H1 (cell line): ENCODE measurements around the gene PTPRT. TPM values are rescaled to one million over a fixed set of nuclear protein-coding genes. Genes with fewer than 3 reads are reported as not detected.

Experiments
- CTCF ChIA-PET: fragments of 300-600 bp; sonication (Branson Sonifier 250); formaldehyde crosslinking; loops from one replicate; lab custom pipeline; 2021; ENCODE audit not compliant: partially characterized antibody; lab: Charles Lee
- POLR2A ChIA-PET: fragments of 300-600 bp; sonication (Branson Sonifier 250); formaldehyde crosslinking; loops from one replicate; lab custom pipeline; 2021; ENCODE audit warnings: inconsistent platforms; ENCODE audit not compliant: partially characterized antibody; lab: Charles Lee
- DNase-seq, 2 experiments: peaks; one replicate each; pipeline versions ENCODE4 v3.0.0 to v3.0.0-alpha.2; 2010 to 2022; ENCODE audit warnings: low spot score in 2 of 2, low read depth in 1 of 2, mixed read lengths in 1 of 2
- FAIRE-seq: peaks from 2 replicates; lab custom pipeline; 2011; peaks lifted over from hg19 to GRCh38; lab: Jason Lieb, UNC
- H2AFZ ChIP-seq: 2 replicates; pipeline ENCODE4 v1.8.1; 2012; ENCODE audit warnings: low read length, inconsistent platforms
- H2AK5ac ChIP-seq: 2 replicates; pipeline ENCODE4 v1.6.1; 2013; ENCODE audit warnings: low read depth, low read length
- H2BK120ac ChIP-seq: replicated peaks from 2 replicates; pipeline ENCODE3; 2013; ENCODE audit warnings: low read depth, low read length, inconsistent platforms
- H2BK12ac ChIP-seq: 2 replicates; pipeline ENCODE4 v1.6.1; 2013; ENCODE audit warnings: low read depth, low read length
- H2BK15ac ChIP-seq: 2 replicates; pipeline ENCODE4 v1.6.1; 2013; ENCODE audit warnings: low read length
- H2BK20ac ChIP-seq: 2 replicates; pipeline ENCODE4 v1.6.1; 2013; ENCODE audit warnings: low read length
- H2BK5ac ChIP-seq: 2 replicates; pipeline ENCODE4 v1.6.1; 2013; ENCODE audit warnings: low read depth, low read length
- H3K14ac ChIP-seq: 2 replicates; pipeline ENCODE4 v1.6.1; 2013; ENCODE audit warnings: inconsistent platforms; ENCODE audit not compliant: insufficient read length
- H3K18ac ChIP-seq: 2 replicates; pipeline ENCODE4 v1.6.1; 2013; ENCODE audit warnings: low read length; ENCODE audit errors: extremely low read depth
- H3K23ac ChIP-seq: 2 replicates; pipeline ENCODE4 v1.6.1; 2013; ENCODE audit warnings: inconsistent platforms; ENCODE audit not compliant: insufficient read length
- H3K23me2 ChIP-seq: 2 replicates; pipeline ENCODE4 v1.6.1; 2013; ENCODE audit warnings: low read depth, low read length
- H3K27ac ChIP-seq: 2 replicates; pipeline ENCODE4 v1.6.1; 2011; ENCODE audit warnings: low read depth, low read length, inconsistent platforms
- H3K27me3 ChIP-seq, 4 experiments: replicated peaks in 1 of 4; 1 replicate in 1 of 4; 2 replicates in 3 of 4; pipeline versions ENCODE4 v1.6.1 to v1.8.1; 2011 to 2013; ENCODE audit warnings: low read length in 3 of 4, mild to moderate bottlenecking in 3 of 4, inconsistent platforms in 2 of 4, mixed read lengths in 2 of 4, moderate library complexity in 1 of 4; ENCODE audit not compliant: control insufficient read depth in 3 of 4, insufficient read depth in 3 of 4; ENCODE audit errors: extremely low read depth in 1 of 4
- H3K36me3 ChIP-seq, 4 experiments: 2 replicates each; pipeline versions ENCODE4 v1.6.1 to v1.8.1; 2011 to 2013; ENCODE audit warnings: mild to moderate bottlenecking in 4 of 4, low read length in 3 of 4, moderate library complexity in 2 of 4, control low read depth in 1 of 4, inconsistent platforms in 1 of 4; ENCODE audit not compliant: insufficient read depth in 4 of 4, control insufficient read depth in 2 of 4
- H3K4ac ChIP-seq: replicated peaks from 2 replicates; pipeline ENCODE3; 2013; ENCODE audit warnings: low read length, low read depth, mixed read lengths, inconsistent platforms; ENCODE audit not compliant: insufficient read length
- H3K4me1 ChIP-seq, 4 experiments: replicated peaks in 1 of 4; 1 replicate in 1 of 4; 2 replicates in 3 of 4; pipeline versions ENCODE4 v1.6.1 to v1.8.1; 2011 to 2013; ENCODE audit warnings: low read length in 3 of 4, inconsistent platforms in 2 of 4, mixed read lengths in 1 of 4; ENCODE audit not compliant: insufficient read depth in 4 of 4, control insufficient read depth in 3 of 4
- H3K4me2 ChIP-seq, 2 experiments: 2 replicates each; pipeline versions ENCODE4 v1.6.1 to v1.8.1; 2011 to 2013; ENCODE audit warnings: low read depth in 2 of 2, low read length in 2 of 2, control low read depth in 1 of 2, inconsistent platforms in 1 of 2, mild to moderate bottlenecking in 1 of 2; ENCODE audit not compliant: insufficient read depth in 1 of 2
- H3K4me3 ChIP-seq, 4 experiments: fragments of 200-600, 300-600 bp in 1 of 4; sonication (generic), shearing (Covaris generic), sonication (Bioruptor Twin) in 1 of 4; 2 replicates each; pipeline versions ENCODE4 v1.5.1 to v1.8.1; 2011 to 2016; ENCODE audit warnings: low read length in 4 of 4, low read depth in 3 of 4, control low read depth in 2 of 4, inconsistent platforms in 2 of 4, mild to moderate bottlenecking in 2 of 4, mixed read lengths in 1 of 4, moderate library complexity in 1 of 4; ENCODE audit not compliant: insufficient read depth in 2 of 4; ENCODE audit errors: extremely low read depth in 1 of 4
- H3K56ac ChIP-seq: replicated peaks from 2 replicates; pipeline ENCODE3; 2013; ENCODE audit warnings: low read depth, mild to moderate bottlenecking, mixed read lengths, low read length, inconsistent platforms; ENCODE audit not compliant: insufficient read length
- H3K79me1 ChIP-seq: 2 replicates; pipeline ENCODE4 v1.6.1; 2013; ENCODE audit warnings: low read depth, low read length, control low read depth
- H3K79me2 ChIP-seq, 2 experiments: 2 replicates each; pipeline versions ENCODE4 v1.6.1 to v1.8.1; 2012 to 2013; ENCODE audit warnings: low read length in 2 of 2, mild to moderate bottlenecking in 2 of 2, inconsistent platforms in 1 of 2; ENCODE audit not compliant: insufficient read depth in 2 of 2, control insufficient read depth in 1 of 2
- H3K9ac ChIP-seq, 4 experiments: replicated peaks in 1 of 4; 1 replicate in 1 of 4; 2 replicates in 3 of 4; pipeline versions ENCODE4 v1.6.1 to v1.8.1; 2011 to 2013; ENCODE audit warnings: low read depth in 3 of 4, low read length in 3 of 4, control low read depth in 2 of 4, mild to moderate bottlenecking in 2 of 4, moderate library complexity in 2 of 4, inconsistent platforms in 1 of 4; ENCODE audit errors: extremely low read depth in 1 of 4
- H3K9me3 ChIP-seq, 2 experiments: 2 replicates each; pipeline versions ENCODE4 v1.6.1 to v1.8.1; 2012 to 2013; ENCODE audit warnings: mild to moderate bottlenecking in 2 of 2, moderate library complexity in 2 of 2, control low read depth in 1 of 2, inconsistent platforms in 1 of 2, low read depth in 1 of 2, low read length in 1 of 2, mixed read lengths in 1 of 2; ENCODE audit not compliant: insufficient read depth in 2 of 2
- H4K20me1 ChIP-seq, 2 experiments: replicated peaks in 1 of 2; 2 replicates each; pipeline versions ENCODE3 to v1.8.1; 2011 to 2013; ENCODE audit warnings: inconsistent platforms in 2 of 2, low read length in 2 of 2, mild to moderate bottlenecking in 1 of 2; ENCODE audit not compliant: insufficient read depth in 2 of 2, control insufficient read depth in 1 of 2
- H4K5ac ChIP-seq: 2 replicates; pipeline ENCODE4 v1.6.1; 2013; ENCODE audit warnings: low read length, low read depth, mixed read lengths, inconsistent platforms; ENCODE audit not compliant: insufficient read length
- H4K8ac ChIP-seq: 2 replicates; pipeline ENCODE4 v1.8.0; 2013; ENCODE audit warnings: mild to moderate bottlenecking, moderate library complexity, low read length, inconsistent platforms; ENCODE audit not compliant: insufficient read depth; ENCODE audit errors: extremely low read depth
- H4K91ac ChIP-seq: replicated peaks from 2 replicates; pipeline ENCODE3; 2013; ENCODE audit warnings: low read length, mixed read lengths, inconsistent platforms; ENCODE audit not compliant: insufficient read length
- ATF2 ChIP-seq: IDR thresholded peaks from 2 replicates; pipeline ENCODE4 v1.6.1; 2012; ENCODE audit warnings: low read length, inconsistent platforms
- FOSL1 ChIP-seq: IDR thresholded peaks from 2 replicates; pipeline ENCODE4 v1.6.1; 2011; ENCODE audit warnings: mild to moderate bottlenecking, low read depth, low read length, moderate library complexity; ENCODE audit not compliant: insufficient read depth
- GTF2F1 ChIP-seq: IDR thresholded peaks from 2 replicates; pipeline ENCODE4 v1.6.1; 2012; ENCODE audit warnings: low read depth, low read length, improper control_type of control experiment, borderline replicate concordance
- KDM4A ChIP-seq: IDR thresholded peaks from one replicate; pipeline ENCODE4 v1.7.1; 2012; ENCODE audit warnings: low read depth, mild to moderate bottlenecking, moderate library complexity, low read length, inconsistent platforms; ENCODE audit not compliant: severe bottlenecking
- POLR2AphosphoS5 ChIP-seq: IDR thresholded peaks from 2 replicates; pipeline ENCODE4 v1.6.1; 2011; ENCODE audit warnings: low read depth, low read length
- SIRT6 ChIP-seq: IDR thresholded peaks from one replicate; pipeline ENCODE4 v1.7.1; 2012; ENCODE audit warnings: low read length, inconsistent platforms
- WGBS, 2 experiments: shearing (Covaris generic) in 1 of 2; methylation state at CpG; one replicate each; pipeline versions ENCODE4 v1.1.6 to v1.1.7; 2013 to 2015; ENCODE audit warnings: low lambda C conversion rate in 2 of 2, mixed read lengths in 2 of 2, inconsistent platforms in 1 of 2, low coverage in 1 of 2, missing lambda C conversion rate in 1 of 2; ENCODE audit not compliant: insufficient replicate concordance in 2 of 2, insufficient coverage in 1 of 2, insufficient read length in 1 of 2; ENCODE audit errors: extremely low coverage in 1 of 2, missing lambda C conversion rate in 1 of 2; 5-methylcytosine and 5-hydroxymethylcytosine counted together
- polyA plus RNA-seq, 7 experiments: library from polyadenylated mRNA; depleted of rRNA in 3 of 7; stranded (reverse) in 5 of 7; unstranded in 2 of 7; fragments of >200 nt in 5 of 7; fragments of 200-250 nt in 2 of 7; gene quantifications; 1 replicate in 5 of 7; 2 replicates in 1 of 7; 4 replicates in 1 of 7; pipeline versions ENCODE4 v1.2.1 to v1.2.3, GENCODE V29; 2011 to 2013; ENCODE audit warnings: missing spikeins in 2 of 7, mixed read lengths in 2 of 7
- total RNA-seq: library from RNA; stranded (reverse); fragmentation: NEBNext Ultra II Directional; extraction: Animal tissue kit (Norgen Biotek cat#: 25700); gene quantifications from 2 replicates; pipeline ENCODE4 v1.2.1, GENCODE V29; 2021

PTPRT gene
- total and polyA plus RNA-seq, 2 of the 8 experiments (the other 6 are each of a cell fraction or from before 2014, with no cell fraction given), result 0.33 to 1.8 TPM

- Histone ChIP-seq H3K4me1 (no peaks in the 10 kb centered on the region), H2AK5ac (no peak overlapping the region), H3K79me2 (no peaks in the 10 kb centered on the region), H3K79me1 (no peaks in the 10 kb centered on the region), H2BK15ac (no peak overlapping the region), H3K27me3 (no peaks in the 10 kb centered on the region), H3K4me2 (no peak overlapping the region), H2BK120ac (no peak overlapping the region), H3K18ac (no peak overlapping the region), H4K5ac (no peak overlapping the region), H3K9ac (no peak overlapping the region), H3K23me2 (peaks cover 2% of the 10 kb centered on the region; the same call in 1 of the 2 replicates), H4K20me1 (no peaks in the 10 kb centered on the region), H3K36me3 (no peaks in the 10 kb centered on the region), H3K4me3 (no peak overlapping the region), H3K9me3 (no peaks in the 10 kb centered on the region), H2AFZ (no peak overlapping the region), H3K27ac (no peak overlapping the region), H2BK5ac (no peak overlapping the region), H4K8ac (no peak overlapping the region), H3K14ac (no peak overlapping the region), H2BK20ac (no peak overlapping the region), H4K91ac (no peak overlapping the region), H2BK12ac (no peak overlapping the region), H3K56ac (no peak overlapping the region), H3K23ac (no peak overlapping the region), H3K4ac (no peak overlapping the region)
- DNase-seq, result no peak
- WGBS, 2 experiments, result 91% methylated on average over 1 of the region's 1 CpG; no CpG with 5 or more reads in 1 of the 2 experiments
- TF ChIP-seq KDM4A (no peak), SIRT6 (no peak), POLR2AphosphoS5 (no peak), ATF2 (no peak), GTF2F1 (no peak), FOSL1 (no peak)
- ChIA-PET POLR2A (no interaction called here), CTCF (no interaction called here)
- no peak for FAIRE-seq
Observed at GRCh38 chr20:43058077-43058476, 131.6 kb downstream of the PTPRT start.
